Measurements from ENCODE around the gene PCYT2. TPM values are rescaled to one million over a fixed set of nuclear protein-coding genes. Genes with fewer than 3 reads are reported as not detected.
A peak's percentile ranks its signal among the peaks of the same experiment; 100 is the strongest.

The PCYT2 gene
- total RNA-seq, 1 donor from 2014 or later = 93.2 TPM

DNA sequence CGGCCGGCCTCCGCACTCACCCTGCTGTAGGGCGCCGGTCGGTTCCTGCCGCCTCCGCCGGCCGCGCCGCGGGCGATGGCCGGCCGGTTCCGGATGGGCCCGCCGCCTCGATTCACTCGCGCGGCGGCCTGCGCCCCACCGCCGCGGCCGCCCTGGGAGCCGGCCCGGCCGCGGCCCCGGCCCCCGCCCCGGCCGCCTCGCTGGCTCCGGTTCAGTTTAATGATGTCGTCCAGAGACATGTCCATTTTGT lies 20.0 kb downstream of the PCYT2 start:
- Mint-ChIP-seq H3K9me3 (ENCODE audit: low read depth) (no peaks in the 10 kb centered on the region), H3K4me3 (ENCODE audit: low read depth) (peak overlapping the region; percentile 93), H3K36me3 (ENCODE audit: insufficient read depth) (peaks cover 15% of the 10 kb centered on the region), H3K4me1 (ENCODE audit: low read depth) (peaks cover 5% of the 10 kb centered on the region), H3K27ac (peak overlapping the region; percentile 99), H3K27me3 (no peaks in the 10 kb centered on the region)
- TF ChIP-seq, protein P1, sequence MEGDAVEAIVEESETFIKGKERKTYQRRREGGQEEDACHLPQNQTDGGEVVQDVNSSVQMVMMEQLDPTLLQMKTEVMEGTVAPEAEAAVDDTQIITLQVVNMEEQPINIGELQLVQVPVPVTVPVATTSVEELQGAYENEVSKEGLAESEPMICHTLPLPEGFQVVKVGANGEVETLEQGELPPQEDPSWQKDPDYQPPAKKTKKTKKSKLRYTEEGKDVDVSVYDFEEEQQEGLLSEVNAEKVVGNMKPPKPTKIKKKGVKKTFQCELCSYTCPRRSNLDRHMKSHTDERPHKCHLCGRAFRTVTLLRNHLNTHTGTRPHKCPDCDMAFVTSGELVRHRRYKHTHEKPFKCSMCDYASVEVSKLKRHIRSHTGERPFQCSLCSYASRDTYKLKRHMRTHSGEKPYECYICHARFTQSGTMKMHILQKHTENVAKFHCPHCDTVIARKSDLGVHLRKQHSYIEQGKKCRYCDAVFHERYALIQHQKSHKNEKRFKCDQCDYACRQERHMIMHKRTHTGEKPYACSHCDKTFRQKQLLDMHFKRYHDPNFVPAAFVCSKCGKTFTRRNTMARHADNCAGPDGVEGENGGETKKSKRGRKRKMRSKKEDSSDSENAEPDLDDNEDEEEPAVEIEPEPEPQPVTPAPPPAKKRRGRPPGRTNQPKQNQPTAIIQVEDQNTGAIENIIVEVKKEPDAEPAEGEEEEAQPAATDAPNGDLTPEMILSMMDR (IDR thresholded peaks at IDR 0.05; ENCODE audit: unreplicated experiment) = no peak
- no peak for DNase-seq (ENCODE audit: low spot score, unreplicated experiment)

DNA sequence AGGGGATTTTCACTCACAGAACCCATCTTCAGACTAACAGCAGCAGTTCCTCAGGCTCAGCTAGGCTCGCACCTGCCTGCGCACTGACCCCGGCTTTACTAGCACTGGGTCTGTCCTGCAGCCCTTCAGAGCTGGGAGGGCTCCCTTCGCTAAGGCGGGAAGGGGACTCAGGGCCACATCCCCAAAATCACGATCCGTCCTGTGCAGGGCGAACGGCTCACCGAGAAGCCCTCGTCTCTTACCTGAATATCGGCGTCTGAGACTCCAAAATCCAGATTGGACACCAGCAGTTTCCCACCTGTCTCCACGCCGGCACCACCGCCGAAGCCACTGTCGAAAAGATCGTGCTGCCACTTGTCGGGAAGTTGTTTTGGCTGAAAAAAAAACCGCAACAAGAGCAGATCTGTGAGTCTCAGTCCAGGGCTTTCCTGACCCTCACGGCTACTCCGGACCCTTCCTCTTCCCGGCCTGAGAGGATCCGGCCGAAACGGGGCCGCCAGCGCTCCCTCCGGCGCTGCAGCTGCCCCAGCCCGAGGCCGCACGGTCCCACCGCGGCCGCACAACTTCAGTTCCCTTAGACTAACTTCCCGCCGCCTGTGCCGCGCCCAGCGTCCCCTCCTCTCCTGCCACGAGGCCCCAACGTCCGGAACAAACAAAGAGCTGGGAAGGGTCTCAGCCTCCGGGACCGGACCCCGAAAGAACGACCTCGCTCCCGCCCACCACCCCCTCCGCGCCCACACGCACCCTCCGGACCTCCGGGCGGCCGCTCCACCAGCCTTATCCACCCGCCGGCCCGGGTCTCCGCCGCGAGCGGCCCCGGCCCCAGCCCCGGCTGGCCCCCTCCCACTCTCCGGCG lies 20.5 kb downstream of the PCYT2 start:
- no peaks in the 10 kb centered on the region for H3K9me3 Mint-ChIP-seq (ENCODE audit: low read depth)
- TF ChIP-seq, protein P1 (IDR thresholded peaks at IDR 0.05; ENCODE audit: unreplicated experiment) = no peak
- no peaks in the 10 kb centered on the region for H3K27me3 Mint-ChIP-seq
- H3K4me3 Mint-ChIP-seq (ENCODE audit: low read depth) = peak overlapping the region; percentile 84
- no peak for DNase-seq (ENCODE audit: low spot score, unreplicated experiment)
- peaks cover 5% of the 10 kb centered on the region for H3K4me1 Mint-ChIP-seq (ENCODE audit: low read depth)
- H3K36me3 Mint-ChIP-seq (ENCODE audit: insufficient read depth) = peaks cover 16% of the 10 kb centered on the region
- H3K27ac Mint-ChIP-seq = peak overlapping the region; percentile 95

DNA sequence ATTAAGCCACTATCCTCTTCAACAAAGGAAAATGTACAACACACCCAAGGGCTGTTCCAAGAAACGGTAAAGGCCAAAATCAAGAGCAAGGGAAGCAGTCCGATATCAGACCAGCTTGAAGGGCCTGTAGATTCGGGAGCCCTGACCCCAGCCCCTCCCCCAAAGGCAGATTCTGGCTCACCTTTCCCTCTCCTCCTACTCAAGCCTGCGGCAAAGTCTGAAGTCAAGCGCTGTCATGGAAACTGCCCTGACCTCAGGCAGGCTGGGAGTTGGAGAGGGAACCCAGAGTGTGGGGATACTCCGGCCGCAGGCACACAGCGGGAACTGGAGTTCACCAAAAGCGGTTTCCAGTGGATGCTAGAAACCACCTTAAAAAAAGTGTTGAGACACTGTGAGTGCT lies 21.6 kb downstream of the PCYT2 start:
- H3K4me1 Mint-ChIP-seq (ENCODE audit: low read depth) = peaks cover 5% of the 10 kb centered on the region
- H3K27ac Mint-ChIP-seq = peak overlapping the region; percentile 33
- H3K4me3 Mint-ChIP-seq (ENCODE audit: low read depth) = peak overlapping the region; percentile 84
- H3K27me3 Mint-ChIP-seq = no peaks in the 10 kb centered on the region
- H3K9me3 Mint-ChIP-seq (ENCODE audit: low read depth) = no peaks in the 10 kb centered on the region
- DNase-seq (ENCODE audit: low spot score, unreplicated experiment) = no peak
- peaks cover 17% of the 10 kb centered on the region for H3K36me3 Mint-ChIP-seq (ENCODE audit: insufficient read depth)
- TF ChIP-seq, protein P1 (IDR thresholded peaks at IDR 0.05; ENCODE audit: unreplicated experiment) = no peak

DNA sequence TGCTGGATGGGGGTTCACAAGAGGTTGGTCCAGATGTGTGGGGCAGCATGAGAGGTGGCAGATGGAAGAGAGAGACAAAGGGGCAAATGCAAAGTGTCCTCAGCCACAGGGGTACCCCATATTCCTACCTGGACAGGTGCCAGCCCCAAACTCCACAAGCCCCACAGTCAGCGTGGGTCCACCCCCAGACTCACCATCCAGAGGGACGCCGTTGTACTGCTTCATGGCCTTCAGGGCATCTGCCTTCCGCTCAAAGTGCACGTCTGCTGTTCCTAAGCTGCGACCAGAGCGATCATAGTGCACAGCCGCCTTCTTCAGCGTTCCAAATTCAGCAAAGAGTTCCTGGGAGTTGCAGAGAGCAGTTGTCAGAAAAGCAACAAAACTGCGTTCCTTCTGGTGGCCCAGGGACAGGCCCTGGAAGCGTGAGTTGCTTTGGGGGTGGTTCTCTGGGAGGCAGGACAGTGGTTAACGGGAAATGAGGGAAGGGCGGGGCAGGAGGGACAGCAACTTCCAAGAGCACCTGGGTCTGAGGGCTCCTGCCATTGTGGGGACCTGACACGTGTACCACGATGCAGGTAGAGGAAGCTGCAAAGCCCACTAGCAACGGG lies 22.1 kb downstream of the PCYT2 start:
- DNase-seq (ENCODE audit: low spot score, unreplicated experiment) = no peak
- TF ChIP-seq, protein P1 (IDR thresholded peaks at IDR 0.05; ENCODE audit: unreplicated experiment) = no peak
- Mint-ChIP-seq H3K27me3 (no peaks in the 10 kb centered on the region), H3K4me1 (ENCODE audit: low read depth) (peaks cover 5% of the 10 kb centered on the region), H3K36me3 (ENCODE audit: insufficient read depth) (peaks cover 17% of the 10 kb centered on the region), H3K27ac (peak overlapping the region; percentile 33), H3K9me3 (ENCODE audit: low read depth) (no peaks in the 10 kb centered on the region), H3K4me3 (ENCODE audit: low read depth) (peak overlapping the region; percentile 84)

DNA sequence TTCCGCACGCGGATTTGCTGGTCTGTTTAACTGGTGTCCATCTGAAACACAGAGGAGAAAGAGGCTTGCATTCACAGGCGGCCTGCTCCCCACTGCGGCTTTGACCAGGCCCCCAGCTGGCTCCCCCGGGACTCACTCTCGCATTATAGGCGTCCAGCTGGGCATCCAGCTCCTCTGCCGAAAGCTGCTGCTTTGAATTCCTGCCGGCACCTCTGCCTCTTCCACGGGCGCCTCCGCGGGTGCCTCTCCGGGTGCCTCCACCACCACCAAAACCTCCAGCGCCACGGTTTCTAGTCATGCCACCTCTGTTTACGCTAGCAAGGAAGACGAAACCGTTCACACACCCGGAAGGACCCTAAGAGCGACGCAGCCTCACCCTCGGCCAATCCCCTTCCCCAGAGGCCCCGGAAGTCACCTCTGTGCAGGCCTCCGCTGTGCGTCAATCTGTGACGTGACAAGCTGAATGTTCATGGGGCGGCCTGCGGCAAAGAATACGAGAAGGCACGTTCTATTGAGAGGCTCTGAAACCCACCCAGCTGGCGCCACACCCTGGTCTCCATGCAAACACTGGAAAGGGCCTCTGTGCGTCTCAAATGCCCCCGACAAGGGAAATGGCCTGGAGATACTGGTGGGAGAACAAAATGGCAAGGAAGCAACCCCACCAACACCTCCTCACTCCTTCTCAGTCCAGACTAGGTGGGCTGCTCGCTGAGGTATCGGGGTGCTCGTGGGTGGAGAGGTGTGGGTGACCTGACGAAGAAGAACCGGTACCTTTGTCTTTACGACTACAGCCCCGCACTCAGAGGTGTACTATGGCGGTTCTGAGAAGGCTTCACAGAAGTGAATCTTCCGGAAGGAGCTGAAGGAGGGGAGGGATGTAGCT lies 22.9 kb downstream of the PCYT2 start:
- Mint-ChIP-seq H3K36me3 (ENCODE audit: insufficient read depth) (peaks cover 17% of the 10 kb centered on the region), H3K27ac (peak overlapping the region; percentile 52), H3K27me3 (no peaks in the 10 kb centered on the region), H3K4me1 (ENCODE audit: low read depth) (peaks cover 5% of the 10 kb centered on the region), H3K9me3 (ENCODE audit: low read depth) (no peaks in the 10 kb centered on the region), H3K4me3 (ENCODE audit: low read depth) (peak overlapping the region; percentile 62)
- no peak for DNase-seq (ENCODE audit: low spot score, unreplicated experiment)
- TF ChIP-seq, protein P1 (IDR thresholded peaks at IDR 0.05; ENCODE audit: unreplicated experiment) = no peak
